ENCODE data around the gene USP47.

Gene USP47

DNA sequence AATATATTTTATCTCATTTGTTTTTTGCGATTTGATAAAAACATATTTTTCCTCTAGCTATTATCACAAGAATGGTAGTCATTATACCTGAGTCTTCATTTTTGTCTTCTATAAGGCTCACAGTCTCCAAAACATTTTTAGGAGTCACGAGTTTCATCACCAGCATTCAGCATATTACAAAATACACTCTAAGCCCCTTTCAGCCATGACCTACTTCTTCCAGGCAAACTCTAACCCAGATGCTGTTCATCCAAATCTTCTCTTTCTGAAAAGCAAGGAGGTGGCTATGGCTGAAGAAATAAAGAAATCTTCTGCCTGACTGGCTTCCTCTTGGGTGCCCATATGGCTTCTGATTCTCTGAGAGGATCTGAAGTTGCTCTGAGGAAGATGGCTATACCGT, 35.7 kb upstream of the USP47 start:
- no peak for ATAC-seq
- no peak for TF ChIP-seq CSRNP3 (CRISPR knock-in tag; IDR thresholded peaks at IDR 0.05)
- no peak for TF ChIP-seq TOX (CRISPR knock-in tag; IDR thresholded peaks at IDR 0.05; ENCODE audit: borderline replicate concordance)
- no peak for TF ChIP-seq ISL1 (CRISPR knock-in tag; IDR thresholded peaks at IDR 0.05)
- TF ChIP-seq, protein P1, sequence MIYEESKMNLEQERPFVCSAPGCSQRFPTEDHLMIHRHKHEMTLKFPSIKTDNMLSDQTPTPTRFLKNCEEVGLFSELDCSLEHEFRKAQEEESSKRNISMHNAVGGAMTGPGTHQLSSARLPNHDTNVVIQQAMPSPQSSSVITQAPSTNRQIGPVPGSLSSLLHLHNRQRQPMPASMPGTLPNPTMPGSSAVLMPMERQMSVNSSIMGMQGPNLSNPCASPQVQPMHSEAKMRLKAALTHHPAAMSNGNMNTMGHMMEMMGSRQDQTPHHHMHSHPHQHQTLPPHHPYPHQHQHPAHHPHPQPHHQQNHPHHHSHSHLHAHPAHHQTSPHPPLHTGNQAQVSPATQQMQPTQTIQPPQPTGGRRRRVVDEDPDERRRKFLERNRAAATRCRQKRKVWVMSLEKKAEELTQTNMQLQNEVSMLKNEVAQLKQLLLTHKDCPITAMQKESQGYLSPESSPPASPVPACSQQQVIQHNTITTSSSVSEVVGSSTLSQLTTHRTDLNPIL (CRISPR knock-in tag; IDR thresholded peaks at IDR 0.05; ENCODE audit: low read depth) = no peak

DNA sequence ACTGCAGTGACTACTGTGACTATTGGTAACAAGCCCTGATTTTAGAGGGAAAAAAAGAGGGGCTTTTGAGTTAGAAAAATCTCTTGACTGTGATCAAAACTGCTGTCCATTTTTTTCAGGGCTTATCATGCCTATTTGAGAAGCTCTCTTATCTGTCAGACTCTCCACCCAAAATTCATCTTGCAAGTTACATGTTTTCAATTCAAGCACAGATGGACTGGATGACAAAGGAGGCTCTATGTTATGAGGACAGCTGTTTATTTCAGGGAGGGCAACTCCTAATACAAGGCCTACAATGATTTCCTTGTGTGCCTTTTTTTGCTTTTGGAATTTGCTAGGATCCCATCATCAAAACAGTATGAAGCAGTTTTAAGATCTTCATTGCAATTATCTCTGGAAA, 35.2 kb upstream of the USP47 start:
- ATAC-seq = no peak
- TF ChIP-seq ZC3H10 (CRISPR knock-in tag; IDR thresholded peaks at IDR 0.05) = no peak
- no peak for TF ChIP-seq TSHZ2 (CRISPR knock-in tag; IDR thresholded peaks at IDR 0.05)
- no peak for TF ChIP-seq ISL1 (CRISPR knock-in tag; IDR thresholded peaks at IDR 0.05)
- no peak for TF ChIP-seq SNAI2 (CRISPR knock-in tag; IDR thresholded peaks at IDR 0.05)
- TF ChIP-seq TOX (CRISPR knock-in tag; IDR thresholded peaks at IDR 0.05; ENCODE audit: borderline replicate concordance) = no peak
- TF ChIP-seq ZFP30 (CRISPR knock-in tag; IDR thresholded peaks at IDR 0.05) = no peak
- no peak for TF ChIP-seq PPARA (CRISPR knock-in tag; IDR thresholded peaks at IDR 0.05; ENCODE audit: borderline replicate concordance)
- TF ChIP-seq CSDC2 (CRISPR knock-in tag; IDR thresholded peaks at IDR 0.05) = no peak
- no peak for TF ChIP-seq OSR1 (CRISPR knock-in tag; IDR thresholded peaks at IDR 0.05)

DNA sequence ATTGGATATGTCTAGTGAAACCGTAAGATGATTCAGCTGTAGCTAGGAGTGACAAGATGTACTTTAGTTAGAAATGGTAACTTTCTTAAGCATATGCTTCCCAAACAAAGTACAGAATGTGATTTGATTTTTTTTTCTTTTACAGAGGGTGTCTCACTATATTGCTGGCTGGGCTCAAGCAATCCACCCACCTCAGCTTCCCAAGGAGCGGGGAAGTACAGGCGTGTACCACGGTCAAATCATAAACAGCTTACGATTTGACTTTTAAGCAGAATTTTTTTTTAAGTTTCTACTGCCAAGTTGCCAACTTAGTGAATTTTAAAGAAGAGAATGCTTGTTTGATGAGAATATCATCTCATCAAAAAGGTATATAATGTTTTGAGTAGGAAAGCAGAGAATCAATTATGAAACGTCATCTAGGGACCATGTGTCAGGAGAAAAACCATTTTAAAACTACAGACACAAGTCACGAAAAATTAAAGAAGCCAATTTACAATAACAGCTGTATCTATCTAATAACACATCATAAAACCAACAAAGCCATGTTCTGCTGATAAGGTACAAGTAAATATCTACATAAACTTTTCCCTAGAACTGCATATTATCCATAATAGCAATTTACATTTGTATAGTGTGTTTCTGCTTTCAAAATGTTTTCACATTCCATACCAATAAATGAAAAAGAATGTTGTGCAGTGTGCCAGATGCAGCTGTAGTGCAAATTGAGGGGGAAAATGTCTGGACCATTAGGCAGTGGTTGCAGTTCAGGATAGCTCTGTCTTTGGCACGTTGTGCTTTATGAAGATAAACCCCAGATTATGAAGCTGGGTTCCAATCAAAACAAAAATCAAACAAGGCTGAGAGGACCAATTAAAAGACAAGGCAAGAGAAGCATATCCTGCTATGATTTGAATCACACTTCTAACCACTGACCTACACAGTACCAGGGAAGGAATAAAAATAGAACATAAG, 33.7 kb upstream of the USP47 start:
- TF ChIP-seq TCF4 (CRISPR knock-in tag; IDR thresholded peaks at IDR 0.05; ENCODE audit: borderline replicate concordance) (no peak), SNAI2 (CRISPR knock-in tag; IDR thresholded peaks at IDR 0.05) (no peak), ZNF565 (CRISPR knock-in tag; conservative IDR thresholded peaks at IDR 0.05; ENCODE audit: low read depth) (no peak), TOX (CRISPR knock-in tag; IDR thresholded peaks at IDR 0.05; ENCODE audit: borderline replicate concordance) (no peak), ZNF8 (CRISPR knock-in tag; IDR thresholded peaks at IDR 0.05) (no peak), TSHZ2 (CRISPR knock-in tag; IDR thresholded peaks at IDR 0.05) (no peak), CSRNP3 (CRISPR knock-in tag; IDR thresholded peaks at IDR 0.05) (no peak), ZNF70 (CRISPR knock-in tag; IDR thresholded peaks at IDR 0.05) (no peak)
- no peak for ATAC-seq

All from SK-N-SH treated with all-trans-retinoic acid at 6 μM for 48 hours (cell line).